C4-2B (cell line): ENCODE measurements around the gene RPGRIP1.
"Not testable (repeated sequence)": the region's sequence is repeated elsewhere in the genome, so short reads cannot be mapped to it uniquely, and the experiment has no call there.

Experiments
- CTCF ChIP-seq: fragments of 450-650 bp; conservative IDR thresholded peaks from 2 replicates; pipeline ENCODE4 v1.5.1; 2017; ENCODE audit warnings: mild to moderate bottlenecking
- ZFX ChIP-seq: fragments of 450-650 bp; IDR thresholded peaks from 2 replicates; pipeline ENCODE4 v1.6.1; 2017

- not testable (repeated sequence) for TF ChIP-seq CTCF, ZFX
Measured at GRCh38 chr14:21286516-21286915, 6.6 kb downstream of the RPGRIP1 start.
